Gastrocnemius medialis (tissue), 4 donors: Measurements from ENCODE around the gene GVQW3.

Experiments used
- CTCF ChIP-seq, 5 experiments: fragments of 450-650 bp in 3 of 5; fragments of 200-600 bp in 2 of 5; sonication (generic) in 2 of 5; IDR thresholded peaks in 4 of 5; conservative IDR thresholded peaks in 1 of 5; 1 replicate in 4 of 5; 2 replicates in 1 of 5; pipeline ENCODE4 v1.5.1; 2016 to 2019; ENCODE audit warnings: antibody characterized with exemption in 5 of 5, mild to moderate bottlenecking in 3 of 5, moderate library complexity in 3 of 5
- POLR2A ChIP-seq, 2 donors: fragments of 450-650 bp; IDR thresholded peaks; one replicate each; pipeline ENCODE4 v1.6.1; 2017; ENCODE audit warnings: antibody characterized with exemption in 2 of 2, mild to moderate bottlenecking in 2 of 2, moderate library complexity in 2 of 2

- TF ChIP-seq CTCF (IDR thresholded peaks at IDR 0.05 in 4 of 5, conservative IDR thresholded peaks at IDR 0.05 in 1 of 5) (no peak), POLR2A (IDR thresholded peaks at IDR 0.05) (no peak)
Measured at GRCh38 chr11:76347466-76347865, 33.7 kb upstream of the GVQW3 start.
